GM13976 (cell line): ENCODE results near the gene IQCN.

Experiments used
- DNase-seq: peaks from one replicate; pipeline ENCODE4 v3.0.0; 2012; ENCODE audit warnings: low spot score
- in situ Hi-C: fragments of 300-500 bp; cut with MboI; formaldehyde crosslinking; loops from one replicate; pipeline ENCODE4 v1.12.0; 2022; ENCODE audit warnings: low sequenced_read_pairs, mixed read lengths, inconsistent platforms; ENCODE audit not compliant: unreplicated experiment
- TF ChIP-seq, protein P1 (sequence below): IDR thresholded peaks from 2 replicates; pipeline ENCODE4 v1.5.1; 2012; ENCODE audit warnings: borderline replicate concordance, mild to moderate bottlenecking; ENCODE audit not compliant: insufficient read depth; ENCODE audit errors: extremely low read depth, missing control alignments, control extremely low read depth

The IQCN gene

DNA sequence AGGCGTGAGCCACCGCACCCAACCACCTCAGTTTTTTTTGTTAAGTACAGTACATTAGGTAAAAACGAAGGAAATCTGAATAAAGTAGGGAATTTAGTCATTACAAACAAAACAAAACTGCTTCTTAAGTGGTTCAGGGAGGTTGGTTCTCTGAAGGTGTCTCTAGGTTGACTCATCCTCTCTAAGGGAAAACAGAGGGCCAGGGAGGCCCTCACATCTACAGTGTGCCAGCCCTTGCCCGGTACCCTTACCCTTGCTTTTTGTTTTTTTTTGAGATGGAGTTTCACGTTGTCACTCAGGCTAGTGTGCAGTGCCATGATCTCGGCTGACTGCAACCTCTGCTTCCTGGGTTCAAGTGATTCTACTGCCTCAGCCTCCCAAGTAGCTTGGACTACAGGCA is 24.3 kb upstream of the IQCN start:
- DNase-seq: no peak
- in situ Hi-C loops: no loop called here
- TF ChIP-seq, protein P1, sequence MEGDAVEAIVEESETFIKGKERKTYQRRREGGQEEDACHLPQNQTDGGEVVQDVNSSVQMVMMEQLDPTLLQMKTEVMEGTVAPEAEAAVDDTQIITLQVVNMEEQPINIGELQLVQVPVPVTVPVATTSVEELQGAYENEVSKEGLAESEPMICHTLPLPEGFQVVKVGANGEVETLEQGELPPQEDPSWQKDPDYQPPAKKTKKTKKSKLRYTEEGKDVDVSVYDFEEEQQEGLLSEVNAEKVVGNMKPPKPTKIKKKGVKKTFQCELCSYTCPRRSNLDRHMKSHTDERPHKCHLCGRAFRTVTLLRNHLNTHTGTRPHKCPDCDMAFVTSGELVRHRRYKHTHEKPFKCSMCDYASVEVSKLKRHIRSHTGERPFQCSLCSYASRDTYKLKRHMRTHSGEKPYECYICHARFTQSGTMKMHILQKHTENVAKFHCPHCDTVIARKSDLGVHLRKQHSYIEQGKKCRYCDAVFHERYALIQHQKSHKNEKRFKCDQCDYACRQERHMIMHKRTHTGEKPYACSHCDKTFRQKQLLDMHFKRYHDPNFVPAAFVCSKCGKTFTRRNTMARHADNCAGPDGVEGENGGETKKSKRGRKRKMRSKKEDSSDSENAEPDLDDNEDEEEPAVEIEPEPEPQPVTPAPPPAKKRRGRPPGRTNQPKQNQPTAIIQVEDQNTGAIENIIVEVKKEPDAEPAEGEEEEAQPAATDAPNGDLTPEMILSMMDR: no peak

DNA sequence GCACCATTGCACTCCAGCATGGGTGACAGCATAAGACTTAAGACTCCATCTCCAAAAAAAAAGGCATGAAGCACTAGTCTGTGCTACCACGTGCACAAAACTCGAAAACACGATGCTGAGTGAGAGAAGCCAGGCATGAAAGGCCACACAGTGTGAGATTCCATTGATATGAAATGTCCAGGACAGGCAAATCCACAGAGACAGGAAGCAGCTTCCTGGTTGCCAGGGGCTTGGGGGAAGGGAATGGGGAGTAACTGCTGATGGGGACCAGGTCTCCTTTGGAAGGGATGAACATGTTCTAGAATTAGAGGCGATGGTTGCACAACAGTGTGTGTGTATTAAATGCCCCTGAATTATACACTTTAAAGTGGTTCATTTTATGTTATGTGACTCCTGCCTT is 23.1 kb upstream of the IQCN start:
- DNase-seq: no peak
- TF ChIP-seq, protein P1: no peak
- in situ Hi-C loops: no loop called here

DNA sequence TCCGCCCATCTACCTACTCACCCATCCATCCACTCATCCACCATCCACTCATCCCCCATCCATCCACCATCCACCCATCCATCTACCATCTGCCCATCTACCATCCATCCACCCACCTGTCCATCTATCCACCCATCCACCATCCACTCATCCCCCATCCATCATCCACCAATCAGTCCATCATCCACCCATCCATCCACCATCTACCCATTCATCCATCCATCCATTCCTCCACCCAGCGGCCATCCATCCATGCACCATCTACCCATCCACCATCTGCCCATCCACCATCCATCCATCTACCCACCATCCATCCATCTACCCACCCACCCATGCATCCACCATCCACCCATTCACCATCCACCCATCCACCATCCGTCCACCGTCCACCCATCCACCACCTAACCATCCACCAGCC is 20.8 kb upstream of the IQCN start:
- TF ChIP-seq, protein P1: no peak
- in situ Hi-C loops: no loop called here
- DNase-seq: no peak

DNA sequence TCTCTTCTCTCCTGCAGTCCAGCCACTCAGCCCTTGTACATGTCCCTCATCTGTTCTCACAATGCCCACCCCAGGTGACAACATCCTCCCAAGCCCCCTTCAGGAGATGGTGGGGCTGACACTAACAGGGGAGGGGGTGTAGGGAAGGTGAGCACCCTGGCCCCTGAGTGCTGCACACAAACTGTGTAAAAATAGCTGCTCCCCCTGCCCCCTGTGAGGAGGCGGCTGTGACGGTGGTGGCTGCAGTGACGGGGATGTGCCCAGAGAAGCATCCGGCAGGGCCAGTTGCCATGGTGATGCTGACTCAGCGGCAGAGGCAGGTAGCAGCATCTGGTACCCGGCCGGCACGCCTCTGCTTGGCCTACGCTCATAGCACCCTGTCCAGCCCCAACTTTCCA is 20.2 kb upstream of the IQCN start:
- TF ChIP-seq, protein P1: no peak
- peak; percentile 46 for DNase-seq
- in situ Hi-C loops: no loop called here

DNA sequence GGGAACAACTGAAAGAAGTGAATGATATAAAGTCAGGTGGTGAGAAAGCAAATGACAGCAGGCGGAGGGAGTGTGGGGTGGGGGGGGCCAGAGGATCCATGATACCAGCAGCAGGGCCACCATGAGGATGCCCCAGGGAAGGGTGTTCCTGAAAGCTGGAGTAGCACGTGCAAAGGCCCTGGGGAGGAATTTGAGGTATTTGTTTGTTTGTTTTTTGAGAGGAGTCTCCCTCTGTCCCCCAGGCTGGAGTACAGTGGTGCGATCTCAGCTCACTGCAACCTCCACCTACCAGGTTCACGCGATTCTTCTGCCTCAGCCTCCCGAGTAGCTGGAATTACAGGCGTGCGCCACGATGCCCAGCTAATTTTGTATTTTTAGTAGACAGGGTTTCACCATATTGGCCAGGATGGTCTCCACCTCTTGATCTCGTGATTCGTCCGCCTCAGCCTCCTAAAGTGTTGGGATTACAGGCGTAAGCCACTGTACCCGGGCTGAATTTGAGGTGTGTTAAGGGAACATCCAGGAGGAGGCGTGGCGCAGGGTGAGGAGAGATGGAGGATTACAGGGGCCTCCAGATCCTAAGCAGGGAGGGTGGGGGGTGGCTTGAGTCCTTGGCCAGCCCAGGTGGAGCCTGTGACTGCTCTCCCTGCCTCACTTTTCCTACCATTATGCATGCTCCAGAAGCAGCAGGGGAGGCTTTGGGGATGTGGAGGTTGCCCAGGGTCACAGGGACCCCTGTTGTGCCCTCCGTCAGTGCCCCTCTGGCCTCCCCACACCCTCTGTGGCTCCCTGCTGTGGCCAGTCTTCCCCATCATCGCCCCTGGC is 19.6 kb upstream of the IQCN start:
- TF ChIP-seq, protein P1: no peak
- no peak for DNase-seq

DNA sequence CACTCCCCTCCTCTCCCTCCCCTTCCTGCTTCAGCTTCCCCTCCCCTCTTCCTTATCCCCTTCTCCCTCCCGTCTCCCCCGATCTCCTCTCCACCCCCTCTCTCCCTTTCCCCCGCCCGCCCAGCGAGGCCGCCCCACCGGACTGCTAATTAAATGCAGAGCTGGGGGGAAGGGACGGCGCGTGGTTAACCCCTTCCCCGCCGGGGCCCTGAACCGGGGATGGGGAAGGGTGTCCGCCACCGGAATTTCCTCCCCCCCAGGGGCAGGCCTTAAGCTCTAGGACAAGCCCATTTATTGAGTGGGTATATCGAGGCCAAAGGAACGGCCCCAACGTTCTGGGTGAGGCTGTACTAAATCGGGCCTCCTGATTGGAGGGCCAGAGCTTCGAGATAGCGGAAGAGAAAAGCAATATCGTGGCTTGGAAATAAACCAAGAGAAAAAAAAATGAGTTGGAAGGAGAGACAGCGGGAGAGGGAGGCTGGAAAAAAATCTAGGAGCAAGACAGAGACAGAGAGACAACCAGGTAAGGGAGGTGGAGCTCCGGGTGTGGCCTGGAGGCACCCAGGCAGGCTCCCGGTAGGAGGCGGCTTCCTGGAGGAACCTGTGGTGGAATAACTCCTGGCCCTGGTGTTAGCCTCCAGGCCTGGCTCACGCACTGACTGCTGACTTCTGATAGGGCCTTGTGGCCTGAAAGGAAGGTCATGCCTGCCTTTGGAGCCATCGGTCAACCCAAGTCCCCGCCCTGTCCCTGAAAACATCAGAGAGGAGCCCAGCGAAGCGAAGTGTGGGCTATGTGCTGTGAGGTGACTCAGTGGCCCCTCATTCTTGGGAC is 18.8 kb upstream of the IQCN start:
- TF ChIP-seq, protein P1: no peak
- peak; percentile 73 for DNase-seq
- in situ Hi-C loops: no loop called here

More for the DNA sequence above, 19.6 kb upstream of the IQCN start:
- in situ Hi-C loops: no loop called here
